Activated CD8-positive, alpha-beta memory T cell treated with anti-CD3 and anti-CD28 coated beads, Interleukin-2, amount 50 U/mL, for 1 hour (primary cell): ENCODE measurements around the gene ASPSCR1.

Source experiments
- DNase-seq: peaks from one replicate; pipeline ENCODE4 v3.0.0-alpha.2; 2020; ENCODE audit errors: extremely low read depth

The ASPSCR1 gene

DNA sequence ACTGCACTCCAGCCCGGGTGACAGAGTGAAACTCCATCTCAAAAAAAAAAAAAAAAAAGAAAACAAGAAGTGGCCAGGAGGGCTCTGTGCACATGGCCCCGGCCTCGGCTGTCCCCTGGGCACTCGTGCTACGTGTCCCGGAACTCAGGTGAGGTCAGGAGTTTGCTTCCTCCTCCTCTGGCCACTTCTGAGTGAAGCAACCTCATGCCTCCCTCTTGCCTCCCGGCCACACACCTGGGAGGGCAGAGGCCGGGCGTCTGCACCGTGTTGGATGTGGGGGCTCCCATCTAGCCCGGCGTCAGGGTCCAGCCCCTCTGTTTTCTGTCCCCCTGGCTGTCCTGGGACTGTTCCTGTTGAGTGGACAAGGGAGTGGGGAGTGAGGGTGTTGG, 22.2 kb downstream of the ASPSCR1 start:
- DNase-seq = no peak

GRCh38 chr17:81999976-82000802, 22.8 kb downstream of the ASPSCR1 start:
- no peak for DNase-seq

- DNase-seq = no peak
Measured at GRCh38 chr17:82000803-82001570, 23.6 kb downstream of the ASPSCR1 start.

- DNase-seq = no peak
Measured at GRCh38 chr17:82001571-82002056, 24.2 kb downstream of the ASPSCR1 start.

- DNase-seq = no peak
Measured at GRCh38 chr17:82003411-82004381, 26.3 kb downstream of the ASPSCR1 start.

DNA sequence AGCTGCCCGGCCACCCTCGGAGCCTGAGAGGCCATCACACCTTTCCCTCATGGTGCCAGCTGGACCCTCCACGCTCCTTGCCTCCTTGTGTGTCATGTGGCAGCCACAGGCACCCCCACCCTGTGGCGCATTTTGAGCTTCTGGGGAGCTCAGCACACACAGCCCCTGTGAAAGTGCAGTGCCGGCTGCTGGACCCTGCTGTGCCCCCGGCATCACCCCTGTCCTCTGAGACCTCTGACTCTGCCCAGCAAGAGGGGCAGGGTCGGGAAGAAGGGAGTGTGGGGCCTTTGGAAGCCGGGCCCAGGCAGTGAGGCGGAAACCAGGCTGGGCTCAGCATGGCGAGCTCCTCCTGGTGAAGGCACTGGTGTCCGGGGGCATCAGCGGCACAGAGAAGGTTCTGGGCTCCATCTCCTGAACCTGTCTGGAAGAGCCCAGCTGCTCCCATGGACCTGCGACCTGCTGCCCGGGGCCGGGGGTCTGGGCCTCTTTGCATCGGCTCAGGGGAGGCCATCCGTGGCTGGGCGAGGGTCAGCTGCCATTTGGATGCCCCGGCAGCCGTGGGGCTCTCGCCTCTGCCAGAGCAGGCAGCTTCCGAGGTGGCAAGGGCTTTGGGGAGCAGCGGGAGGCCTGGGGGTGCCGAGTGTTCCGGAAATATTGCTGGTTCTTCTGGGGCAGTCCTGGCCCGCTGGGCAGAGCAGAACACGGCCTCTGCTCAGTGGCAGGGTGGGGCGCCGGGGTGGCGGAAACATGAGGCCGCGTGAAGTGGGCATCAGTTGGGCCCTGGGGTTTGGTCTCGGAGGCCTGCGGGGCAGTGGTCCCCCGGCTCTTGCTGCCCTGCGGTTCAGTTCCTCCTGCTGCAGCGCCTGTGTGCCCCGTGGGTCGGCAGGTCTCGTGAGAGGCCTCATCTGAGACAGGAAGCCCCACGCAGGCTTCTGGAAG, 27.4 kb downstream of the ASPSCR1 start:
- no peak for DNase-seq

DNA sequence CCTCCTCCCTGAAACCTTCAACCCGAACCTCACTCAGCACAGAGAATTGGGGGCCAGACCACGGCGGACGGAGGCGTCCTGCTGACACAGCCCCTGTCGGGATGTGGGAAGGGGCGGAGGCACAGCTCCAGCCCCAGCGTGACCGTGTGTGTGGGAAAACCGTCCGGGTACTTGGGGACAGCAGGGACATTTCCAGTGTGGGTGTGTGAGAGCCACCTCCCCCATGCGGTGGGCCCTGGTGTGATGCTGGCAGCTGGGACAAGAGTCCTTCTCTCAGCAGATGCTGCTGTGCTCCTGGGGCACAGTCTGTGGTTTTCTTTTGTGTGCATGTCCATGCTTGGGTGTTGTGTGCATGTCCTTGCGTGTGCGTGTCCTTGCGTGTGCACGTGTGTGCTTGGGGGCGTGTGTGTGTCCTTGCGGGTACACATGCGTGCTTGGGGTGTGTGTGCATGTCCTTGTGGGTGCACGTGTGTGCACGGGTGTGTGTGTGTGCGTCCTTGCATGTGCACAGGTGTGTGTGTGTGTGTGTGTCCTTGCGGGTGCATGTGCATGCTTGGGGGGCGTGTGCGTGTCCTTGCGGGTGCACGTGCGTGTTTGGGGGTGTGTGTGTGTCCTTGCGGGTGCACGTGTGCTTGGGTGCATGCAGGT, 28.4 kb downstream of the ASPSCR1 start:
- no peak for DNase-seq

DNA sequence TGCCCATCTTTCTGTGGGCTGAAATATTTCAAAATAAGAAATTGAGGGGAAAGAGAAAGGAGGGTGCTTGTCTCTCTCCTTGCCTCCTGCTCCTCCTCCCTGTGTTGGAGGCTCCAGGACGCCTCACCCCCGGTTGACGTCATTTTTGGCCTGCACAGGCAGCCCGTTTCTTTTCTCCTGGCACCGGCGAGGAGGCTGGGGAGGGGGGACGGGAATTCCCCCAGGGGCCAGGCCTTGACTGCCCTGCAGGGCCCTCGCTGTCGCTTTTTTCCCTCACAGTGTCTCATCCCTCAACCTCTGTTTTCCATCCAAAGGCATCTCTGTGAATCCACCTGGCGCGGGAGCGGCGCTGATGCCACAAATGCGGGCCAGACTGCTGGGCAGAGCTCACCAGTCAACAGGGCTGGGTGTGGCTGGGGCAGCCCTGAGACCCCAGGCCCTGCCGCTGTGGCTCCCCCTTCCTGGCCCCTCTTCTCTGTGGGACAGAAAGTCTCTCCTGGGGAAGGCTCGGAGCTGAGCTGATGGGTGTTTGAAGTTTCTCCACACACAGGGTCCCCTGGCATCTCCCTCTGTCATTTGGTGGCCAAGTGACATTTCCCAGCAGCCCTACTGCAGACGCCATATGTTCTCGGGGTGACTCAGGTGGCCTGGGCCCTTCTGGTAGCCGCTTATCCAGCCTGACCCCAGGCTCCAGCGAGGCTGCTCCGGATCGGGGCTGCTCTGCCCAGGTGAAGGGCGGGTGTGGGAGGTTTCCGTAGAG, 29.2 kb downstream of the ASPSCR1 start:
- no peak for DNase-seq

DNA sequence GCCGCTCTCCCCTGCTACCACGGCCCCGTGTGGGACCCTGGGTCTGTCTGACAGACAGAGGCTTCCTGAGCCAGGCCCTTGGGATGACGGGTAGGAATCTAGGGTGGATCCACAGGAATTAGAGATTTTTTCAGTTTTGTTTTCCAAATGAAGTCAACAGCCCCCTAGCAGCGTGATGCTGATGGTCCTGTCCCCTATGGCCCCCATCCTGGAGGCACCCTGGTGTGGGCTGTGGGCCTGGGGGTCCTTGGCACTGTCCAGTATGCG, 29.7 kb downstream of the ASPSCR1 start:
- no peak for DNase-seq

DNA sequence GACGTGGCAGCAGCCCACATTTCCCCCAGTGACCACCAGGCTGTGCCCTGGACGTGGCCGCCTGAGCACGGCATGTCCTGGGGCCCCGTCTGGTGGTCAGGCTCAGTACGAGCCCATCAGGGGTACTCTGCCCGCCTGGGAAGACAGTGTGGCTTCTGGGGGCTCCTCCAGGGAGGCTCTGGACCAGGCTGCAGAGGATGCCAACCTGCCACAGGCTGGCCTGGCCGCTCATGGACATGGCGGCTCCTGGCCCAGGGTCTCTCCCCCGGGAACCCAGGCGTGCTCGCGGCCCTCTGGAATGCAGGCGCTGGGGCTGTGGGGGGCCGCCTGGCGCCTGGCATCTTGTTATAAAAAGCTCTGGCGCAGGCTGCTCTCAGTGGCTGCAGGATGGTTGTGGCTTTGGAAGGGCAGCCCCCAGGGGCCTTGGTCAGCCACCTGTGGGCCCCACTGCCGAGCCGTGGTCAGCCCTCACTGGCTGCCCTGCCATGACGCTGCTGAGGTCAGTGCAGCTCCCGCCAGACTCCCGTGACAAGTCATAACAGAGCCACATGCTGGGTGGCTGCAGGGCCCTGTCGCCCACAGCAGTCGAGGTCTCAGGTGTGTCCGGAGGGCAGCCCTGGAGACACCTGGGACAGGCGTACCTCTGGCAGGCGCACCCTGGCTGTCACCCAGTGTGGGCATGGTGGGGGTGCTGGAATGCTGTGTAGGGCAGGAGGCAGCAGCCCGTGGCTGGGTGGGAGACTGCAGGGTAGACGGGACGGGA, 30.2 kb downstream of the ASPSCR1 start:
- DNase-seq = no peak

DNA sequence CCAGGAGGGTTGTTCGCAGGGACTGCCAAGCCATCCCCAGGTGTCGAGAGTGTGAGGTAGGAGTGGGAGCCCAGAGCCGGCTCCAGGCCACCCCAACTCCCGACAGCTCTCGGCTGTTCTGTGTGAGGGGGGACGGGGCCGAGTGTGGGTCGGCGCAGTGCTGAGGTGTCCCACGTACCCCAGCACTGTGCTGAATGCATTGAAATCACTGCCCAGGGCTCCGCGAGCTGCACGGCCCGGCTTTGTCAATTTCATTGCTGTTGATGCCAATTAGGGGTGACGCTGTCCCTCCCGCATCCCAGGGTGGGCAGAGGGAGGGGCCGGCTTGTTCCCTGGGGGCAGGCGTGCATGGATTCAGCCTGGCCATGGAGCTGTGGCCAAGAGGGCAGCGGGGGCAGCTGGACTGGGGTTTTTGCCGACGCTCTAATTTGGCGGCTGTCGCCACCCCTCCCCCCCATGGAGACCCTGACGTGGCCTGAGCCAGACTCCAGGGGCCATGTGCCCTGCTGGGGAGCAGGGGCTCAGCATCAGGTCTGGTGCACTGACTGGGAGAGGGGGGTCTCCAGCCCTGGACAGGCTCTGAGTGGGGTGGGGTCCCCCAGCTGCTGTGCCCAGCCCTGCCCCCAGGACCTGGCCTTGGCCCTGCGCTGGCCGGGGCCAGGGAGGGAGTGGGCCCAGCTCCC, 31.0 kb downstream of the ASPSCR1 start:
- no peak for DNase-seq

GRCh38 chr17:82008941-82009405, 31.5 kb downstream of the ASPSCR1 start:
- no peak for DNase-seq

DNA sequence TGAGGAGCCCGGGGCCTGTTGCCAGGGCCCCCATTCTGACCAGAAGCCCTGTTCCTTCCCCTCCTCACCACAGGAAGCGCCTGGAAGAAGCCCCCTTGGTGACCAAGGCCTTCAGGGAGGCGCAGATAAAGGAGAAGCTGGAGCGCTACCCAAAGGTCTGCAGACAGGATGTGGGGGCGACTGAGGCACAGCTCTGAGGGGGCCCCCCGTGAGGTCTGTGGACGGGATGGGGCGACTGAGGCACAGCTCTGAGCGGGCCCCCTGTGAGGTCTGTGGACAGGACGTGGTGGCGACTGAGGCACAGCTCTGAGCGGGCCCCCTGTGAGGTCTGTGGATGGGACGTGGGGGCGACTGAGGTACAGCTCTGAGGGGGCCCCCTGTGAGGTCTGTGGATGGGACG, 32.0 kb downstream of the ASPSCR1 start:
- no peak for DNase-seq

- no peak for DNase-seq
Measured at GRCh38 chr17:82010575-82011525, 33.4 kb downstream of the ASPSCR1 start.

GRCh38 chr17:82011617-82012187, 34.3 kb downstream of the ASPSCR1 start:
- no peak for DNase-seq

GRCh38 chr17:82012261-82012639, 34.8 kb downstream of the ASPSCR1 start:
- DNase-seq = no peak
